HepG2 (cell line): ENCODE data around the gene ARL10. TPM values are rescaled to one million over a fixed set of nuclear protein-coding genes. Genes with fewer than 3 reads are reported as not detected.

Experiments
- ATAC-seq: fragments of 200-7000 bp; cut with Tn5 transposase; 3 replicates; pipeline ENCODE4 v1.9.1; 2020; ENCODE audit warnings: mild to moderate bottlenecking, moderate library complexity
- BruUV-seq: library from RNA; stranded (reverse); fragments of 400-500 nt; replicated peaks from 2 replicates; lab custom pipeline; 2021; lab: Mats Ljungman, UMichigan
- CTCF ChIA-PET: fragments of 300-600 bp; formaldehyde crosslinking; extraction: SDS; loops from one replicate; lab custom pipeline; 2021; ENCODE audit warnings: low total read pairs, inconsistent platforms, low intra/inter-chr PET ratio; lab: Yijun Ruan, JAX
- POLR2A ChIA-PET: fragments of 350-600 bp; sonication (Branson Sonifier 250); formaldehyde crosslinking; loops from one replicate; lab custom pipeline; 2020; ENCODE audit warnings: antibody characterized with exemption, inconsistent platforms; lab: Yijun Ruan, JAX
- DNase-seq: peaks from one replicate; pipeline ENCODE4 v3.0.0-alpha.2; 2015; ENCODE audit warnings: low spot score
- FAIRE-seq: peaks from 3 replicates; lab custom pipeline; 2011; peaks lifted over from hg19 to GRCh38; lab: Jason Lieb, UNC
- H2AFZ ChIP-seq: one replicate; pipeline ENCODE4 v1.6.1; 2011; ENCODE audit warnings: low read length, inconsistent platforms
- H3K27ac ChIP-seq: fragments of 300-600 bp; 3 replicates; pipeline ENCODE4 v1.8.0; 2011; ENCODE audit warnings: mixed run types, mild to moderate bottlenecking, mixed read lengths, low read length, inconsistent platforms; ENCODE audit not compliant: insufficient read depth; ENCODE audit errors: extremely low read length
- H3K27me3 ChIP-seq, 2 experiments: fragments of 200-600 bp in 1 of 2; 2 replicates in 1 of 2; 3 replicates in 1 of 2; pipeline versions ENCODE4 v1.6.0 to v1.8.0; 2011; ENCODE audit warnings: low read length in 2 of 2, mild to moderate bottlenecking in 2 of 2, moderate library complexity in 2 of 2, inconsistent platforms in 1 of 2; ENCODE audit not compliant: insufficient read depth in 2 of 2, control insufficient read depth in 1 of 2
- H3K36me3 ChIP-seq, 2 experiments: fragments of 200-600 bp in 1 of 2; replicated peaks in 1 of 2; 2 replicates in 1 of 2; 3 replicates in 1 of 2; pipeline versions ENCODE4 v1.5.1 to v1.8.0; 2011; ENCODE audit warnings: low read length in 2 of 2, inconsistent platforms in 1 of 2; ENCODE audit not compliant: insufficient read depth in 2 of 2, control insufficient read depth in 1 of 2
- H3K4me1 ChIP-seq: 2 replicates; pipeline ENCODE4 v1.5.1; 2012; ENCODE audit warnings: low read length, inconsistent platforms; ENCODE audit not compliant: insufficient read depth
- H3K4me2 ChIP-seq: 2 replicates; pipeline ENCODE4 v1.6.0; 2011; ENCODE audit warnings: low read depth, low read length, inconsistent platforms
- H3K4me3 ChIP-seq, 3 experiments: fragments of 200-600 bp in 1 of 3; sonication (generic), shearing (Covaris generic) in 1 of 3; replicated peaks in 1 of 3; 2 replicates each; pipeline ENCODE4 v1.5.1; 2011 to 2016; ENCODE audit warnings: low read length in 3 of 3, inconsistent platforms in 2 of 3, low read depth in 2 of 3, mild to moderate bottlenecking in 2 of 3, control low read depth in 1 of 3, mixed read lengths in 1 of 3; ENCODE audit not compliant: insufficient read depth in 1 of 3
- H3K79me2 ChIP-seq: one replicate; pipeline ENCODE4 v1.6.1; 2011; ENCODE audit warnings: low read length, inconsistent platforms; ENCODE audit not compliant: insufficient read depth
- H3K9ac ChIP-seq: 2 replicates; pipeline ENCODE4 v1.6.0; 2011; ENCODE audit warnings: mild to moderate bottlenecking, low read depth, low read length, inconsistent platforms; ENCODE audit not compliant: insufficient read depth
- H3K9me3 ChIP-seq: 2 replicates; pipeline ENCODE4 v1.5.1; 2012; ENCODE audit warnings: mild to moderate bottlenecking, low read length
- H4K20me1 ChIP-seq: 2 replicates; pipeline ENCODE4 v1.6.0; 2011; ENCODE audit warnings: inconsistent platforms, mild to moderate bottlenecking, low read length, moderate library complexity; ENCODE audit not compliant: insufficient read depth
- FOXM1 ChIP-seq: sonication (generic); formaldehyde crosslinking; IDR thresholded peaks from 2 replicates; pipeline ENCODE4 v1.5.0; 2020; ENCODE audit warnings: missing genetic modification reagents
- HNF4A ChIP-seq: sonication (generic); formaldehyde crosslinking; IDR thresholded peaks from 2 replicates; pipeline ENCODE4 v1.4.0; 2020; ENCODE audit warnings: missing genetic modification reagents
- KAT2B ChIP-seq: fragments of 150-350 bp; IDR thresholded peaks from 2 replicates; pipeline ENCODE4 v1.6.1; 2014; ENCODE audit warnings: low read depth, low read length, borderline replicate concordance
- PRDM4 ChIP-seq: sonication (generic); formaldehyde crosslinking; IDR thresholded peaks from 2 replicates; pipeline ENCODE4 v1.9.0; 2021; ENCODE audit warnings: missing genetic modification reagents, borderline replicate concordance
- ZIK1 ChIP-seq: sonication (generic); formaldehyde crosslinking; IDR thresholded peaks from 2 replicates; pipeline ENCODE4 v1.5.0; 2020; ENCODE audit warnings: mild to moderate bottlenecking, low read depth, missing genetic modification reagents, borderline replicate concordance
- ZNF224 ChIP-seq: sonication (generic); formaldehyde crosslinking; IDR thresholded peaks from 2 replicates; pipeline ENCODE4 v1.5.0; 2020; ENCODE audit warnings: mild to moderate bottlenecking, missing genetic modification reagents
- ZNF34 ChIP-seq: sonication (generic); formaldehyde crosslinking; IDR thresholded peaks from 2 replicates; pipeline ENCODE4 v1.4.0; 2020; ENCODE audit warnings: mild to moderate bottlenecking, missing genetic modification reagents, borderline replicate concordance
- ZNF460 ChIP-seq: sonication (generic); formaldehyde crosslinking; IDR thresholded peaks from 2 replicates; pipeline ENCODE4 v1.5.1; 2020; ENCODE audit warnings: missing genetic modification reagents, mild to moderate bottlenecking, borderline replicate concordance
- WGBS: methylation state at CpG from one replicate; pipeline ENCODE4 v1.1.6; 2017; ENCODE audit warnings: low lambda C conversion rate; 5-methylcytosine and 5-hydroxymethylcytosine counted together
- in situ Hi-C: cut with HindIII; loops from 2 replicates; pipeline ENCODE4 v1.10.0; 2017; ENCODE audit warnings: low pct_unique_long_range_greater_than_20kb; ENCODE audit not compliant: extremely low pct_ligation_motif_present
- intact Hi-C: fragments of 100-400 bp; cut with micrococcal nuclease; formaldehyde crosslinking; loops from one replicate; pipeline ENCODE4 v1.10.0; 2022; ENCODE audit not compliant: unreplicated experiment
- polyA plus RNA-seq, 8 experiments: library from polyadenylated mRNA; depleted of rRNA in 3 of 8; stranded (reverse) in 7 of 8; unstranded in 1 of 8; fragments of >200 nt; fragmentation: Illumina TruSeq in 4 of 8; extraction: Trizol in 4 of 8; gene quantifications; 2 replicates each; pipeline versions ENCODE4 v1.2.1 to v1.2.3, GENCODE V29; 2011 to 2016; ENCODE audit warnings: low read depth in 4 of 8, missing spikeins in 1 of 8, mixed read lengths in 1 of 8; ENCODE audit not compliant: insufficient read depth in 1 of 8
- total RNA-seq, 5 experiments: library from RNA; depleted of rRNA; stranded (reverse); fragments of >200 nt; fragmentation: Illumina TruSeq; extraction: Trizol; gene quantifications; 2 replicates each; pipeline ENCODE4 v1.2.3, GENCODE V29; 2016; ENCODE audit warnings: low read depth in 1 of 5
- TF ChIP-seq, protein P1 (sequence below): IDR thresholded peaks from 2 replicates; pipeline ENCODE4 v1.6.1; 2016; ENCODE audit warnings: low read depth, missing genetic modification reagents, missing compliant biosample characterization
- TF ChIP-seq, protein P2 (sequence below): sonication (generic); formaldehyde crosslinking; IDR thresholded peaks from 2 replicates; pipeline ENCODE4 v1.5.0; 2020; ENCODE audit warnings: mild to moderate bottlenecking, missing genetic modification reagents, borderline replicate concordance

Gene ARL10
- total and polyA plus RNA-seq, 2 of the 13 experiments (the other 11 are each of a cell fraction or from before 2014, with no cell fraction given) = 0.18 to 0.50 TPM

- Histone ChIP-seq H3K4me3 (no peak overlapping the region), H3K4me1 (peaks cover 11% of the 10 kb centered on the region), H2AFZ (no peak overlapping the region), H3K27ac (no peak overlapping the region), H3K36me3 (peaks cover 41 to 91% of the 10 kb centered on the region in 2 experiments), H4K20me1 (peaks cover 18% of the 10 kb centered on the region), H3K27me3 (no peaks in the 10 kb centered on the region), H3K79me2 (peaks cover 35% of the 10 kb centered on the region), H3K9ac (no peak overlapping the region), H3K9me3 (no peaks in the 10 kb centered on the region), H3K4me2 (no peak overlapping the region)
- ChIA-PET CTCF (no interaction called here), POLR2A (interaction anchor here (3.3 kb wide), 1 partner anchor 9 kb away, joined by 16 read pairs; the partner anchor contains the start of gene KIAA1191)
- intact Hi-C loops (no loop called here), in situ Hi-C loops (no loop called here)
- DNase-seq (no peak), ATAC-seq (no peak), FAIRE-seq (no peak)
- TF ChIP-seq ZNF34 (CRISPR knock-in tag) (no peak), PRDM4 (CRISPR knock-in tag) (no peak), ZNF224 (no peak), ZIK1 (CRISPR knock-in tag) (no peak), KAT2B (no peak), HNF4A (CRISPR knock-in tag) (no peak), ZNF460 (no peak), FOXM1 (CRISPR knock-in tag) (no peak)
- TF ChIP-seq, protein P1, sequence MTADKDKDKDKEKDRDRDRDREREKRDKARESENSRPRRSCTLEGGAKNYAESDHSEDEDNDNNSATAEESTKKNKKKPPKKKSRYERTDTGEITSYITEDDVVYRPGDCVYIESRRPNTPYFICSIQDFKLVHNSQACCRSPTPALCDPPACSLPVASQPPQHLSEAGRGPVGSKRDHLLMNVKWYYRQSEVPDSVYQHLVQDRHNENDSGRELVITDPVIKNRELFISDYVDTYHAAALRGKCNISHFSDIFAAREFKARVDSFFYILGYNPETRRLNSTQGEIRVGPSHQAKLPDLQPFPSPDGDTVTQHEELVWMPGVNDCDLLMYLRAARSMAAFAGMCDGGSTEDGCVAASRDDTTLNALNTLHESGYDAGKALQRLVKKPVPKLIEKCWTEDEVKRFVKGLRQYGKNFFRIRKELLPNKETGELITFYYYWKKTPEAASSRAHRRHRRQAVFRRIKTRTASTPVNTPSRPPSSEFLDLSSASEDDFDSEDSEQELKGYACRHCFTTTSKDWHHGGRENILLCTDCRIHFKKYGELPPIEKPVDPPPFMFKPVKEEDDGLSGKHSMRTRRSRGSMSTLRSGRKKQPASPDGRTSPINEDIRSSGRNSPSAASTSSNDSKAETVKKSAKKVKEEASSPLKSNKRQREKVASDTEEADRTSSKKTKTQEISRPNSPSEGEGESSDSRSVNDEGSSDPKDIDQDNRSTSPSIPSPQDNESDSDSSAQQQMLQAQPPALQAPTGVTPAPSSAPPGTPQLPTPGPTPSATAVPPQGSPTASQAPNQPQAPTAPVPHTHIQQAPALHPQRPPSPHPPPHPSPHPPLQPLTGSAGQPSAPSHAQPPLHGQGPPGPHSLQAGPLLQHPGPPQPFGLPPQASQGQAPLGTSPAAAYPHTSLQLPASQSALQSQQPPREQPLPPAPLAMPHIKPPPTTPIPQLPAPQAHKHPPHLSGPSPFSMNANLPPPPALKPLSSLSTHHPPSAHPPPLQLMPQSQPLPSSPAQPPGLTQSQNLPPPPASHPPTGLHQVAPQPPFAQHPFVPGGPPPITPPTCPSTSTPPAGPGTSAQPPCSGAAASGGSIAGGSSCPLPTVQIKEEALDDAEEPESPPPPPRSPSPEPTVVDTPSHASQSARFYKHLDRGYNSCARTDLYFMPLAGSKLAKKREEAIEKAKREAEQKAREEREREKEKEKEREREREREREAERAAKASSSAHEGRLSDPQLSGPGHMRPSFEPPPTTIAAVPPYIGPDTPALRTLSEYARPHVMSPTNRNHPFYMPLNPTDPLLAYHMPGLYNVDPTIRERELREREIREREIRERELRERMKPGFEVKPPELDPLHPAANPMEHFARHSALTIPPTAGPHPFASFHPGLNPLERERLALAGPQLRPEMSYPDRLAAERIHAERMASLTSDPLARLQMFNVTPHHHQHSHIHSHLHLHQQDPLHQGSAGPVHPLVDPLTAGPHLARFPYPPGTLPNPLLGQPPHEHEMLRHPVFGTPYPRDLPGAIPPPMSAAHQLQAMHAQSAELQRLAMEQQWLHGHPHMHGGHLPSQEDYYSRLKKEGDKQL (CRISPR knock-in tag) = no peak
- TF ChIP-seq, protein P2, sequence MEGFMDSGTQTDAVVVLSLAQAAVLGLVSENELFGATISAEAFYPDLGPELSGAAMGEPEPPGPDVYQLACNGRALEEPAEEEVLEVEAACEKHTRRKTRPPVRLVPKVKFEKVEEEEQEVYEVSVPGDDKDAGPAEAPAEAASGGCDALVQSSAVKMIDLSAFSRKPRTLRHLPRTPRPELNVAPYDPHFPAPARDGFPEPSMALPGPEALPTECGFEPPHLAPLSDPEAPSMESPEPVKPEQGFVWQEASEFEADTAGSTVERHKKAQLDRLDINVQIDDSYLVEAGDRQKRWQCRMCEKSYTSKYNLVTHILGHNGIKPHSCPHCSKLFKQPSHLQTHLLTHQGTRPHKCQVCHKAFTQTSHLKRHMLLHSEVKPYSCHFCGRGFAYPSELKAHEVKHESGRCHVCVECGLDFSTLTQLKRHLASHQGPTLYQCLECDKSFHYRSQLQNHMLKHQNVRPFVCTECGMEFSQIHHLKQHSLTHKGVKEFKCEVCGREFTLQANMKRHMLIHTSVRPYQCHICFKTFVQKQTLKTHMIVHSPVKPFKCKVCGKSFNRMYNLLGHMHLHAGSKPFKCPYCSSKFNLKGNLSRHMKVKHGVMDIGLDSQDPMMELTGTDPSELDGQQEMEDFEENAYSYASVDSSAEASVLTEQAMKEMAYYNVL (CRISPR knock-in tag) = no peak
- 94% methylated on average over 5 of the region's 5 CpGs for WGBS
- BruUV-seq = no TSS peak
Observed at GRCh38 chr5:176352116-176352878, 13.0 kb upstream of the ARL10 start.
